ENCODE results near the gene SLC35E2B. TPM values are rescaled to one million over a fixed set of nuclear protein-coding genes. Genes with fewer than 3 reads are reported as not detected.

Gene SLC35E2B
- total RNA-seq, 2 donors from 2014 or later = 30.6 to 56.7 TPM

DNA sequence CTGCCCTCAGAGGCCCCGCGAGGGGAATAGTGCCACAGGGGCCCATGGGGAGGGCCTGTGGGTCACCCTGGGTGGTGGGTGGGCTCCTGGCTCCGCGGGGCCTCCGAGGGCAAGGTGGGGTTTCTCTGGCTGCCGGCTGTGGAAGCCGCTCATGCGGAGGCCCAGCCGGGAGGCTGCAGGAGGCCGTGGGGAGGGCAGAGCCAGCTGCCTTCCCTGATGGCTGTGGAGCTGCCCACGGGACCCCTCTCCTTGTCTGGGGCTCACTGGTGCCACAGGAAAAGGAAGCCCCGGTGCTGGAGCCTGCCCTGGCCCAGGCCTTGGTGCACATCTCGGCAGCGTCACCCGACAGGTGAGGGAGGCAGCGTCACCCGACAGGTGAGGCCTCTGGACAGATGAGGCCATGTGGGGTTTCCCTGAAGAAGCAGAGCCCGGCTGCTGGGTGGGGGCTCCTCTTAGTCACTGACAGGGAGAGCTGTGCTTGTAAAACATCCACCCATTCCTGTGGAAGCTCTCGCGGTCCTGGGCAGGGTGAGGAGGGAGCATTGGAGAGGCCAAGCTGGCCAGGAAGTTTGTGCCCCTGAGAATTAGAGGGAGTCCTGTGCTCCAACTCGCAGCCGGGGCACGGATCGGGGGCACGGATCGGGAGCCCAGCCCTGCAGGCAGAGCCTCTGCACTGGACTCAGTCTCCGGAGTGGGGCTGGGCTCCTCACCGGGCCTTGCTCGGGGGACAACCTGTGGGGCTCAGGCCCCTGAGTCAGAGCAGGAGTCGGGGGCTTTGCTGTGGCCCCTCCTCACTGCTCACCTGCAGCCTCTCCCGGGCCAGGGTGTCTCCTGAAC is 71.2 kb downstream of the SLC35E2B start:
- 89% methylated on average over 25 of the region's 31 CpGs; no CpG with 5 or more reads in 1 of the 2 donors for WGBS, 2 donors
- no peak for TF ChIP-seq POLR2A (IDR thresholded peaks at IDR 0.05)
- TF ChIP-seq, protein P1, sequence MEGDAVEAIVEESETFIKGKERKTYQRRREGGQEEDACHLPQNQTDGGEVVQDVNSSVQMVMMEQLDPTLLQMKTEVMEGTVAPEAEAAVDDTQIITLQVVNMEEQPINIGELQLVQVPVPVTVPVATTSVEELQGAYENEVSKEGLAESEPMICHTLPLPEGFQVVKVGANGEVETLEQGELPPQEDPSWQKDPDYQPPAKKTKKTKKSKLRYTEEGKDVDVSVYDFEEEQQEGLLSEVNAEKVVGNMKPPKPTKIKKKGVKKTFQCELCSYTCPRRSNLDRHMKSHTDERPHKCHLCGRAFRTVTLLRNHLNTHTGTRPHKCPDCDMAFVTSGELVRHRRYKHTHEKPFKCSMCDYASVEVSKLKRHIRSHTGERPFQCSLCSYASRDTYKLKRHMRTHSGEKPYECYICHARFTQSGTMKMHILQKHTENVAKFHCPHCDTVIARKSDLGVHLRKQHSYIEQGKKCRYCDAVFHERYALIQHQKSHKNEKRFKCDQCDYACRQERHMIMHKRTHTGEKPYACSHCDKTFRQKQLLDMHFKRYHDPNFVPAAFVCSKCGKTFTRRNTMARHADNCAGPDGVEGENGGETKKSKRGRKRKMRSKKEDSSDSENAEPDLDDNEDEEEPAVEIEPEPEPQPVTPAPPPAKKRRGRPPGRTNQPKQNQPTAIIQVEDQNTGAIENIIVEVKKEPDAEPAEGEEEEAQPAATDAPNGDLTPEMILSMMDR (IDR thresholded peaks at IDR 0.05) = no peak
- peaks cover 12% of the 10 kb centered on the region for H3K4me1 ChIP-seq
- no peak overlapping the region for H3K27ac ChIP-seq
- H3K27me3 ChIP-seq = no peaks in the 10 kb centered on the region
- intact Hi-C loops (cut with DNase I) = no loop called here
- H3K9me3 ChIP-seq = no peaks in the 10 kb centered on the region
- no peak for DNase-seq
- no peaks in the 10 kb centered on the region for H3K36me3 ChIP-seq (replicated peaks in 1 of 2; ENCODE audit: insufficient read depth in 1 of 2, low read depth in 2 of 2)
- no peak overlapping the region for H3K4me3 ChIP-seq
- ATAC-seq = no peak

DNA sequence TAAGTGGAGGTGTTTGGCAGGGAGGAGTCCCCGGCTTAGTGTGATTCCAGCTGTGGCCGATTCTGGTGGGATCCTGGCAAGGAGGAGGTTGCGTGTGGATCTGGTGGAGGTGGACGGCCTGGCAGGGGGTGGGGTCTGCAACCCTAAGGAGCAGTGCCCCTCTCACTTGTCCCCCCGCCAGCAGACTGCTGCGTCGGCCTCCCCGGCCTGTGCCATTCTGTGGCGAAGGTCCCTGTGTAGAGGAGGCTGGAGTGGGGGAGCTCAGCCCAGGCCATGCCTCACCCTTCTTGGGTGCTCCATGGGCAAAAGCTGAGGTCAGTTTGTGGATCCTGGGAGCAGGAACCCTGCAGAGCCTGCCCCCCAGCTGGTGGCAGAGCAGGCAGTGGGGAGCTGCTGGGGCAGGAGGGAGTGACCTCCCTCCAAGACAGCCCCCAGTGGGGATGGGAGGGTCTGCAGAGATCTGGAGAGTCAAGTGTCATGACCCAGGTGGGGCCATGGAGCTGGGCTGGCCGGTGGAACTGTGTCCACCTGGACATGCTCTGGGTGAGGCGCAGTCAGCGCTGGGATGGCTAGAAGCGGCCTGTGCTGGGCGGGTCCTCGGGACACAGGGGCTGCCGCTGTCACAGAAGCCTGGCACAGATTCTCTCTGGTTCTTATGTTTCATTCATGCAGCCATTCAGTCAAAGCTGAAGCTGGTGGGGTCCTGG is 72.0 kb downstream of the SLC35E2B start:
- ATAC-seq (no peak), DNase-seq (no peak)
- Histone ChIP-seq H3K36me3 (replicated peaks in 1 of 2; ENCODE audit: insufficient read depth in 1 of 2, low read depth in 2 of 2) (no peaks in the 10 kb centered on the region), H3K9me3 (no peaks in the 10 kb centered on the region), H3K4me1 (peaks cover 13% of the 10 kb centered on the region), H3K4me3 (no peak overlapping the region), H3K27ac (no peak overlapping the region), H3K27me3 (no peaks in the 10 kb centered on the region)
- intact Hi-C loops (cut with DNase I) = no loop called here
- 90 to 94% methylated on average over 3 to 16 of the region's 16 CpGs for WGBS, 2 donors
- TF ChIP-seq, protein P1 (IDR thresholded peaks at IDR 0.05) = no peak
- TF ChIP-seq POLR2A (IDR thresholded peaks at IDR 0.05) = no peak

DNA sequence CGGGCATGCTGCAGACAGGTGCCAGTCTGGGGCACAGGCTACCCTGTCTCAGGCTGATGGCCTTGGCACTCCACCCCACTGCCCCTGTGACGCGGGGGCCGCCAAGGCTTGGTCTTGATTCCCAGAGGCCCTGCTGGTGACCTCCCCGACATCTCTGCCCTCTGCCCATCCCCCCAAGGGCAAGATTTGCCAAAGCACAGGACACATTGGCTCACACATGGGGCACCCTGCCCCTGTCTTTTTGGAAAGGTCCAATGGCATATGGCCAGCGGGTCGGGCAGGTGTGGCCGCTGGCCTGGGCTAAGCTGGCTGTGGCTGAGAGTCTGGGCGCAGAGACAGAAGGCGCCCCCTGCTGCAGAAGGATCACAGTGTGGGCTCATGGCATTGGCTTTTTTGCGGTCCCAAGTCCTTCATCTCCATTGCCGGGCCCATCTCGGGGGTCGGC is 72.7 kb downstream of the SLC35E2B start:
- no peak for TF ChIP-seq POLR2A (IDR thresholded peaks at IDR 0.05)
- TF ChIP-seq, protein P1 (IDR thresholded peaks at IDR 0.05) = peak in 1 of 7 experiments; percentile 5
- Histone ChIP-seq H3K27ac (no peak overlapping the region), H3K4me3 (no peak overlapping the region), H3K27me3 (no peaks in the 10 kb centered on the region), H3K4me1 (peaks cover 13% of the 10 kb centered on the region), H3K9me3 (no peaks in the 10 kb centered on the region), H3K36me3 (replicated peaks in 1 of 2; ENCODE audit: insufficient read depth in 1 of 2, low read depth in 2 of 2) (no peaks in the 10 kb centered on the region)
- WGBS, 2 donors = 78 to 96% methylated on average over 5 to 14 of the region's 14 CpGs
- intact Hi-C loops (cut with DNase I) = no loop called here
- DNase-seq (no peak), ATAC-seq (no peak)

DNA sequence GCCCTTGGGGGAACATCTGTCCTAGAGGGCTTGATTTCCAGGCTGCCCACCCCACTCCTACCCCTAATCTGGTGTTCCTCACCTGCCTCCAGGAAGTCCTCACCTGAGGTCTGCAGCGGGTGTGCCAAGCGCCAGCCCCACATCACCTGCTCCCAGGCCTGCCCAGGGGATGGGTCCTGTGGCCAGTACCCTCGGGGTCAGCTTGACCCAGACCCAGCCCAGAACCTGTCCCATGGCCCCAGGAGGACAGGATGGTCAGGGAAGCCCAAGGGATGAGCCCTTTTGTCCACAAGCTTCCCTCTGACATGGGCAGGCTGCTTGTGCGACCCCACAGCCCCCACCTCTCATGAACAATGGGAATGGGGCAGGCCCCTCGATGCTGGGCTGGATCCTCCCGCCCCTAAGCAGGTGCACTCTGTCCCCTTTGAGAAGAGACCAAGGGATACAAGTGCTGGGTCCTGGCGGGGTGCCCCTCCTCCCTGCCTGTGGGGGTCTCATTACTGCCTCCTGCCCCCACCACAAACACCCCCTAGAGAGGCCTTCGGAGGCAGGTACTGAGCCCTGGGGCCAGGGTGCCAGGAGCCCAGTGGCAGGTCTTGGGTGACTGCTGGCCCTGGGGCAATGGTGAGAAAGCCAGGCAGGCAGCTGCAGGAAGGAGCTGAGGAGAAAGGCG is 74.1 kb downstream of the SLC35E2B start:
- no peak for DNase-seq
- H3K4me3 ChIP-seq = no peak overlapping the region
- no peaks in the 10 kb centered on the region for H3K9me3 ChIP-seq
- H3K27me3 ChIP-seq = no peaks in the 10 kb centered on the region
- H3K36me3 ChIP-seq (replicated peaks in 1 of 2; ENCODE audit: insufficient read depth in 1 of 2, low read depth in 2 of 2) = no peaks in the 10 kb centered on the region
- 88 to 96% methylated on average over 3 to 8 of the region's 9 CpGs for WGBS, 2 donors
- H3K27ac ChIP-seq = no peak overlapping the region
- peaks cover 26% of the 10 kb centered on the region for H3K4me1 ChIP-seq
- ATAC-seq = no peak
- TF ChIP-seq, protein P1 (IDR thresholded peaks at IDR 0.05) = no peak
- TF ChIP-seq POLR2A (IDR thresholded peaks at IDR 0.05) = no peak
- intact Hi-C loops (cut with DNase I) = no loop called here

Data from body of pancreas (tissue), 4 donors.